KMS-11 (cell line): ENCODE data around the gene IKBKE.

ENCODE experiments used
- H2AFZ ChIP-seq: fragments of 200-600 bp; sonication (generic); 2 replicates; pipeline ENCODE4 v1.6.1; 2016; ENCODE audit warnings: antibody characterized with exemption, mixed run types, low read depth
- H3K27ac ChIP-seq: fragments of 200-600 bp; sonication (generic); 2 replicates; pipeline ENCODE4 v1.6.1; 2016; ENCODE audit warnings: mild to moderate bottlenecking, mixed run types
- H3K27me3 ChIP-seq: fragments of 200-600 bp; sonication (generic); 2 replicates; pipeline ENCODE4 v1.6.1; 2017; ENCODE audit warnings: mild to moderate bottlenecking, low read depth, mixed run types, moderate library complexity; ENCODE audit not compliant: insufficient read depth
- H3K36me3 ChIP-seq: fragments of 200-600 bp; sonication (generic); 2 replicates; pipeline ENCODE4 v1.6.1; 2017; ENCODE audit warnings: mild to moderate bottlenecking, mixed run types; ENCODE audit not compliant: insufficient read depth
- H3K4me1 ChIP-seq: fragments of 200-600 bp; sonication (generic); 2 replicates; pipeline ENCODE4 v1.6.1; 2016; ENCODE audit warnings: mild to moderate bottlenecking, low read depth, mixed run types; ENCODE audit not compliant: poor library complexity, severe bottlenecking
- H3K4me2 ChIP-seq: fragments of 200-600 bp; sonication (generic); 2 replicates; pipeline ENCODE4 v1.7.0; 2016; ENCODE audit warnings: mild to moderate bottlenecking, mixed run types
- H3K4me3 ChIP-seq: fragments of 200-600 bp; sonication (generic); IDR thresholded peaks from 2 replicates; pipeline ENCODE4 v1.6.1; 2017; ENCODE audit warnings: low read depth, low read length, mixed read lengths; ENCODE audit not compliant: insufficient read depth
- H3K79me2 ChIP-seq: fragments of 200-600 bp; sonication (generic); 2 replicates; pipeline ENCODE4 v1.6.1; 2016; ENCODE audit warnings: low read depth, mixed run types; ENCODE audit not compliant: insufficient read depth
- H3K9ac ChIP-seq: fragments of 200-600 bp; sonication (generic); 2 replicates; pipeline ENCODE4 v1.6.1; 2016; ENCODE audit warnings: mild to moderate bottlenecking, mixed run types
- H4K20me1 ChIP-seq: fragments of 200-600 bp; sonication (generic); 2 replicates; pipeline ENCODE4 v1.6.1; 2016; ENCODE audit warnings: mild to moderate bottlenecking, mixed run types; ENCODE audit not compliant: insufficient read depth
- CTCF ChIP-seq: fragments of 200-600 bp; sonication (generic); conservative IDR thresholded peaks from 2 replicates; pipeline ENCODE4 v1.6.1; 2017; ENCODE audit warnings: low read depth, mild to moderate bottlenecking, antibody characterized with exemption, low read length, moderate library complexity, mixed read lengths

Gene IKBKE

GRCh38 chr1:206448471-206448870, 21.8 kb upstream of the IKBKE start:
- no peaks in the 10 kb centered on the region for H3K27me3 ChIP-seq
- TF ChIP-seq CTCF = no peak
- no peak overlapping the region for H3K27ac ChIP-seq
- no peak overlapping the region for H3K4me2 ChIP-seq
- no peaks in the 10 kb centered on the region for H3K36me3 ChIP-seq
- no peaks in the 10 kb centered on the region for H3K79me2 ChIP-seq
- no peak overlapping the region for H3K9ac ChIP-seq
- no peak overlapping the region for H2AFZ ChIP-seq
- H3K4me3 ChIP-seq = no peak overlapping the region
- no peaks in the 10 kb centered on the region for H4K20me1 ChIP-seq
- no peaks in the 10 kb centered on the region for H3K4me1 ChIP-seq

- no peak overlapping the region for H3K4me3 ChIP-seq
- TF ChIP-seq CTCF = no peak
- no peaks in the 10 kb centered on the region for H3K4me1 ChIP-seq
- no peak overlapping the region for H3K4me2 ChIP-seq
- H3K9ac ChIP-seq = no peak overlapping the region
- H4K20me1 ChIP-seq = no peaks in the 10 kb centered on the region
- H3K36me3 ChIP-seq = no peaks in the 10 kb centered on the region
- H3K27me3 ChIP-seq = no peaks in the 10 kb centered on the region
- H2AFZ ChIP-seq = no peak overlapping the region
- no peak overlapping the region for H3K27ac ChIP-seq
- no peaks in the 10 kb centered on the region for H3K79me2 ChIP-seq
These were observed 20.7 kb upstream of the IKBKE start for GRCh38 chr1:206449565-206449964.

DNA sequence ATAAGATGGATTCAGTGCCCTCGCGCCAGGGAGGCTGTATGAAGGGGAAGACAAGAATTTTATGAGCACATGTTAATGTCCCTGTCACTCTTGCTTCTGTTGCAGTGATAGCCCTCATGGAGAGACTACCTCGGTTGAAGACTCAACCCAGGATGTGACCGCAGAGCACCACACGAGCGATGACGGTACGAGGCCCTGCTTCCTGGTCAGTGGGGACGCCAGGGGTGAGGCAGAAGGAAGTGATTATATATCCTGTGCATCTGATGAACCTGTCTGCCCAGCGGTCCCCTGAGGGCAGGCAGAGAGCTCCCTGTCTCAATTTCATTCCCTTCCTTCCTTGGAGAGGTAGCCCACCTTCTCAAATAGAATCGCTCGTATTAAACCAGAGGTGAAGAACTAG, 20.0 kb upstream of the IKBKE start:
- Histone ChIP-seq H3K36me3 (no peaks in the 10 kb centered on the region), H4K20me1 (no peaks in the 10 kb centered on the region), H3K4me1 (no peaks in the 10 kb centered on the region), H3K27ac (no peak overlapping the region), H3K9ac (no peak overlapping the region), H2AFZ (no peak overlapping the region), H3K79me2 (no peaks in the 10 kb centered on the region), H3K4me2 (no peak overlapping the region), H3K27me3 (no peaks in the 10 kb centered on the region), H3K4me3 (no peak overlapping the region)
- TF ChIP-seq CTCF = no peak

DNA sequence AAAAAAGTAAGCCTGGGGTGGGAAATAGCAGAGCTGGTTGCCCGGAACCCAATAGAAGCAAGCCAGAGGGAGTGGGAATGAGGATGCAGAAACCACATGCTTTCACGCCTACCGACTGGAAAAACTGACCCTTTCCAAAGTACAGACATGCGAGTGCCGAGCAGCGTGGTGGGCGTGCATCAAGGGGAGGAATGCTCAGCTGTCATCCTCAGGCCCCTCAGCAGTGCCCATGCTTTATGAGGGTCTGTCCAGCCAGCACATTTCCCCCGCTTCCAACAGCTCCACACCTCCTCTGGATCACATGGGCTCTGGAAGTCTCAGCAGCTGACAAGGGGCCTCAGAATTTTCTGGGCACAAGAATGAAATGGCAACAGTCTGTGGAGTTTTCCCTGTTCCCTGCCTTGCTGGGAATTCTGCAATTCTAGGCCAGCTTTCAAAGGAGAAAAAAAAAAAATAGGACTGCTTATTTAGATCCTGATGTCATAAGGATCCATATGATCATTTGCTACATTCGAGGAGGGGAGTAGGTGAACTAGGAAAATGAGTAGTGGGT, 19.1 kb upstream of the IKBKE start:
- Histone ChIP-seq H2AFZ (no peak overlapping the region), H3K79me2 (no peaks in the 10 kb centered on the region), H3K9ac (no peak overlapping the region), H3K36me3 (no peaks in the 10 kb centered on the region), H3K4me2 (no peak overlapping the region), H3K27me3 (no peaks in the 10 kb centered on the region), H4K20me1 (no peaks in the 10 kb centered on the region), H3K27ac (no peak overlapping the region), H3K4me1 (peaks cover under 1% of the 10 kb centered on the region), H3K4me3 (no peak overlapping the region)
- no peak for TF ChIP-seq CTCF

GRCh38 chr1:206453111-206453510, 17.2 kb upstream of the IKBKE start:
- H2AFZ ChIP-seq = no peak overlapping the region
- no peaks in the 10 kb centered on the region for H4K20me1 ChIP-seq
- H3K4me1 ChIP-seq = peaks cover 14% of the 10 kb centered on the region
- no peaks in the 10 kb centered on the region for H3K36me3 ChIP-seq
- no peak overlapping the region for H3K9ac ChIP-seq
- H3K4me2 ChIP-seq = no peak overlapping the region
- H3K27ac ChIP-seq = no peak overlapping the region
- TF ChIP-seq CTCF = no peak
- H3K27me3 ChIP-seq = no peaks in the 10 kb centered on the region
- no peak overlapping the region for H3K4me3 ChIP-seq
- no peaks in the 10 kb centered on the region for H3K79me2 ChIP-seq
